Endodermal cell (in vitro differentiated cells): Measurements from ENCODE around the gene ISG20. TPM values are rescaled to one million over a fixed set of nuclear protein-coding genes. Genes with fewer than 3 reads are reported as not detected.
A peak's percentile ranks its signal among the peaks of the same experiment; 100 is the strongest.

Experiments used
- DNase-seq: peaks from one replicate; pipeline ENCODE4 v3.0.0-alpha.2; 2017
- H3K27ac ChIP-seq: 2 replicates; pipeline ENCODE4 v1.5.1; 2013; ENCODE audit warnings: mild to moderate bottlenecking, low read depth, low read length, moderate library complexity
- H3K27me3 ChIP-seq: 2 replicates; pipeline ENCODE4 v1.6.1; 2013; ENCODE audit warnings: mild to moderate bottlenecking, low read length, moderate library complexity; ENCODE audit not compliant: insufficient read depth, control insufficient read depth, poor library complexity, severe bottlenecking
- H3K36me3 ChIP-seq: 2 replicates; pipeline ENCODE4 v1.7.0; 2013; ENCODE audit warnings: mild to moderate bottlenecking, low read length, moderate library complexity; ENCODE audit not compliant: control insufficient read depth, insufficient read depth
- H3K4me1 ChIP-seq: one replicate; pipeline ENCODE4 v1.7.0; 2013; ENCODE audit warnings: low read length; ENCODE audit not compliant: control insufficient read depth, insufficient read depth
- H3K4me3 ChIP-seq: 2 replicates; pipeline ENCODE4 v1.5.1; 2013; ENCODE audit warnings: mild to moderate bottlenecking, low read length, moderate library complexity
- H3K9ac ChIP-seq: 2 replicates; pipeline ENCODE4 v1.6.1; 2013; ENCODE audit warnings: mild to moderate bottlenecking, low read length, moderate library complexity; ENCODE audit not compliant: poor library complexity, severe bottlenecking; ENCODE audit errors: extremely low read depth
- H3K9me3 ChIP-seq: 2 replicates; pipeline ENCODE4 v1.6.1; 2013; ENCODE audit warnings: mild to moderate bottlenecking, low read length, moderate library complexity; ENCODE audit not compliant: control insufficient read depth
- H3K27ac Mint-ChIP-seq: 2 replicates; pipeline ENCODE4 v1.8.0; 2020; ENCODE audit warnings: mixed read lengths
- H3K27me3 Mint-ChIP-seq: 2 replicates; pipeline ENCODE4 v1.8.0; 2021; ENCODE audit warnings: mild to moderate bottlenecking, mixed read lengths; ENCODE audit not compliant: insufficient read depth
- H3K36me3 Mint-ChIP-seq: 2 replicates; pipeline ENCODE4 v1.8.0; 2020; ENCODE audit warnings: low read depth, mixed read lengths
- H3K4me1 Mint-ChIP-seq: 2 replicates; pipeline ENCODE4 v1.8.0; 2020; ENCODE audit warnings: mixed read lengths
- H3K4me3 Mint-ChIP-seq: 2 replicates; pipeline ENCODE4 v1.8.0; 2020; ENCODE audit warnings: mild to moderate bottlenecking, moderate library complexity, mixed read lengths
- H3K9me3 Mint-ChIP-seq: 2 replicates; pipeline ENCODE4 v1.8.0; 2020; ENCODE audit warnings: mild to moderate bottlenecking, mixed read lengths
- CTCF ChIP-seq: fragments of 200-600 bp; sonication (generic); conservative IDR thresholded peaks from 2 replicates; pipeline ENCODE4 v1.5.0; 2021; ENCODE audit warnings: antibody characterized with exemption, mild to moderate bottlenecking
- WGBS, 2 experiments: methylation state at CpG; one replicate each; pipeline versions ENCODE4 v1.1.5 to v1.1.7; 2013; ENCODE audit warnings: missing lambda C conversion rate in 2 of 2, mixed read lengths in 1 of 2; ENCODE audit not compliant: insufficient coverage in 1 of 2, insufficient read length in 1 of 2; 5-methylcytosine and 5-hydroxymethylcytosine counted together
- total RNA-seq, 2 donors: library from RNA; stranded (reverse); fragmentation: NEBNext Ultra II Directional in 1 of 2; extraction: Animal tissue kit (Norgen Biotek cat#: 25700) in 1 of 2; gene quantifications; 2 replicates in 1 of 2; 3 replicates in 1 of 2; pipeline ENCODE4 v1.2.1, GENCODE V29; 2021

ISG20 gene
- total RNA-seq, 2 donors from 2014 or later: 9.3 to 11.4 TPM

GRCh38 chr15:88624156-88624970 is 14.5 kb upstream of the ISG20 start:
- no peak overlapping the region for H3K9ac ChIP-seq
- DNase-seq: no peak
- H3K27ac ChIP-seq: no peak overlapping the region
- H3K4me3 Mint-ChIP-seq: no peak overlapping the region
- no peaks in the 10 kb centered on the region for H3K9me3 Mint-ChIP-seq
- peak overlapping the region; percentile 83 for H3K27ac Mint-ChIP-seq
- H3K9me3 ChIP-seq: no peaks in the 10 kb centered on the region
- H3K36me3 Mint-ChIP-seq: peaks cover 51% of the 10 kb centered on the region
- H3K4me1 Mint-ChIP-seq: peaks cover 47% of the 10 kb centered on the region
- no peaks in the 10 kb centered on the region for H3K27me3 ChIP-seq
- H3K4me3 ChIP-seq: peak overlapping the region; percentile 83
- peaks cover 5% of the 10 kb centered on the region for H3K4me1 ChIP-seq
- H3K27me3 Mint-ChIP-seq: no peaks in the 10 kb centered on the region
- H3K36me3 ChIP-seq: peaks cover 67% of the 10 kb centered on the region
- peak; percentile 60 for TF ChIP-seq CTCF
- WGBS, 2 experiments: 84 to 91% methylated on average over 16 to 19 of the region's 19 CpGs

GRCh38 chr15:88624971-88625490 is 13.8 kb upstream of the ISG20 start:
- Histone ChIP-seq H3K27me3 (no peaks in the 10 kb centered on the region), H3K4me1 (peaks cover 9% of the 10 kb centered on the region), H3K4me3 (no peak overlapping the region), H3K36me3 (peaks cover 69% of the 10 kb centered on the region), H3K9me3 (no peaks in the 10 kb centered on the region), H3K27ac (no peak overlapping the region), H3K9ac (no peak overlapping the region)
- WGBS, 2 experiments: 85 to 96% methylated on average over 5 to 8 of the region's 9 CpGs
- Mint-ChIP-seq H3K9me3 (no peaks in the 10 kb centered on the region), H3K4me3 (no peak overlapping the region), H3K4me1 (peaks cover 48% of the 10 kb centered on the region), H3K36me3 (peaks cover 52% of the 10 kb centered on the region), H3K27me3 (no peaks in the 10 kb centered on the region), H3K27ac (peak overlapping the region; percentile 26)
- no peak for DNase-seq
- TF ChIP-seq CTCF: no peak

- Mint-ChIP-seq H3K9me3 (no peaks in the 10 kb centered on the region), H3K4me3 (no peak overlapping the region), H3K27me3 (no peaks in the 10 kb centered on the region), H3K27ac (no peak overlapping the region), H3K36me3 (peaks cover 62% of the 10 kb centered on the region), H3K4me1 (peaks cover 47% of the 10 kb centered on the region)
- Histone ChIP-seq H3K4me1 (peaks cover 9% of the 10 kb centered on the region), H3K27me3 (no peaks in the 10 kb centered on the region), H3K9ac (no peak overlapping the region), H3K4me3 (no peak overlapping the region), H3K36me3 (peaks cover 80% of the 10 kb centered on the region), H3K27ac (no peak overlapping the region), H3K9me3 (no peaks in the 10 kb centered on the region)
- TF ChIP-seq CTCF: no peak
- 93 to 96% methylated on average over 16 to 22 of the region's 23 CpGs for WGBS, 2 experiments
- no peak for DNase-seq
Measured at GRCh38 chr15:88625943-88626741, 12.7 kb upstream of the ISG20 start.
